Tibial artery (tissue), 4 donors: ENCODE measurements around the gene FSTL4.

ENCODE experiments used
- DNase-seq, 2 donors: peaks; one replicate each; pipeline ENCODE4 v3.0.0-alpha.2; 2019
- H3K27ac ChIP-seq, 2 donors: fragments of 200-600 bp; sonication (generic) in 1 of 2; 1 replicate in 1 of 2; 2 replicates in 1 of 2; pipeline ENCODE4 v1.5.1; 2018 to 2019; ENCODE audit warnings: mild to moderate bottlenecking in 1 of 2
- H3K27me3 ChIP-seq, 2 donors: fragments of 200-600 bp; sonication (generic) in 1 of 2; one replicate each; pipeline versions ENCODE4 v1.5.1 to v1.6.0; 2016 to 2019
- H3K36me3 ChIP-seq, 3 donors: fragments of 200-600 bp; sonication (generic) in 2 of 3; one replicate each; pipeline ENCODE4 v1.5.1; 2016 to 2019; ENCODE audit warnings: mild to moderate bottlenecking in 2 of 3
- H3K4me1 ChIP-seq, 4 donors: fragments of 200-600 bp; sonication (generic) in 2 of 4; 1 replicate in 3 of 4; 2 replicates in 1 of 4; pipeline ENCODE4 v1.5.1; 2016 to 2019
- H3K4me3 ChIP-seq, 2 donors: fragments of 200-600 bp; sonication (generic) in 1 of 2; 1 replicate in 1 of 2; 2 replicates in 1 of 2; pipeline ENCODE4 v1.5.1; 2018 to 2019; ENCODE audit warnings: mild to moderate bottlenecking in 2 of 2
- H3K9me3 ChIP-seq, 3 donors: fragments of 200-600 bp; sonication (generic) in 1 of 3; one replicate each; pipeline ENCODE4 v1.5.1; 2016 to 2019
- intact Hi-C: fragments of 100-400 bp; cut with DNase I; formaldehyde crosslinking; loops from one replicate; pipeline ENCODE4 v1.15.0; 2023; ENCODE audit warnings: low total_unique reads
- TF ChIP-seq, protein P1 (sequence below), 2 experiments: fragments of 200-600 bp in 1 of 2; fragments of 450-650 bp in 1 of 2; IDR thresholded peaks; one replicate each; pipeline ENCODE4 v1.5.1; 2017 to 2019; ENCODE audit warnings: antibody characterized with exemption in 2 of 2, mild to moderate bottlenecking in 1 of 2, moderate library complexity in 1 of 2

FSTL4 gene

DNA sequence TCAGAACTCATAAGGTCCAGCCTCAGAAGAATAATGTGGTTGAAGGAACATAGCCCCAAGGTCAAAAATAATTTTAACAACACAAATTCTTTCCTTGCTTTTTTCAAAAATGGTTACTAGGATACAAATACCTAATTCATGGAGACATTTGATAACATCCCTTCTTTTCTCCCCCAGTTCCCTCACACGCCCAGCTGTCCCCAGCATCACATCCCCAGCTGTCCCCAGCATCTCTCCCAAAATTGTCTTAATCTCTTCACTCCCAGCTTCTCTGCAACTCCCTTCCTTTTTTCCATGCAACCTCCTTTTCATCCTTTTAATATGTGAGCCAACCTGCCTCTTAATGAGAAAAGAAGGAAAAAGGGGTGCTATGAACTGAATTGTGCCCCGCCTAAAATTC lies 77.8 kb downstream of the FSTL4 start:
- no peaks in the 10 kb centered on the region for H3K36me3 ChIP-seq
- TF ChIP-seq, protein P1, sequence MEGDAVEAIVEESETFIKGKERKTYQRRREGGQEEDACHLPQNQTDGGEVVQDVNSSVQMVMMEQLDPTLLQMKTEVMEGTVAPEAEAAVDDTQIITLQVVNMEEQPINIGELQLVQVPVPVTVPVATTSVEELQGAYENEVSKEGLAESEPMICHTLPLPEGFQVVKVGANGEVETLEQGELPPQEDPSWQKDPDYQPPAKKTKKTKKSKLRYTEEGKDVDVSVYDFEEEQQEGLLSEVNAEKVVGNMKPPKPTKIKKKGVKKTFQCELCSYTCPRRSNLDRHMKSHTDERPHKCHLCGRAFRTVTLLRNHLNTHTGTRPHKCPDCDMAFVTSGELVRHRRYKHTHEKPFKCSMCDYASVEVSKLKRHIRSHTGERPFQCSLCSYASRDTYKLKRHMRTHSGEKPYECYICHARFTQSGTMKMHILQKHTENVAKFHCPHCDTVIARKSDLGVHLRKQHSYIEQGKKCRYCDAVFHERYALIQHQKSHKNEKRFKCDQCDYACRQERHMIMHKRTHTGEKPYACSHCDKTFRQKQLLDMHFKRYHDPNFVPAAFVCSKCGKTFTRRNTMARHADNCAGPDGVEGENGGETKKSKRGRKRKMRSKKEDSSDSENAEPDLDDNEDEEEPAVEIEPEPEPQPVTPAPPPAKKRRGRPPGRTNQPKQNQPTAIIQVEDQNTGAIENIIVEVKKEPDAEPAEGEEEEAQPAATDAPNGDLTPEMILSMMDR (IDR thresholded peaks at IDR 0.05), result no peak
- no peak for DNase-seq
- H3K9me3 ChIP-seq, result no peaks in the 10 kb centered on the region
- H3K27me3 ChIP-seq, result no peaks in the 10 kb centered on the region
- intact Hi-C loops, result no loop called here
- H3K4me1 ChIP-seq, result peaks cover 0 to 15% (median 3%) of the 10 kb centered on the region in 4 donors
- no peak overlapping the region for H3K27ac ChIP-seq
- H3K4me3 ChIP-seq, result no peak overlapping the region

DNA sequence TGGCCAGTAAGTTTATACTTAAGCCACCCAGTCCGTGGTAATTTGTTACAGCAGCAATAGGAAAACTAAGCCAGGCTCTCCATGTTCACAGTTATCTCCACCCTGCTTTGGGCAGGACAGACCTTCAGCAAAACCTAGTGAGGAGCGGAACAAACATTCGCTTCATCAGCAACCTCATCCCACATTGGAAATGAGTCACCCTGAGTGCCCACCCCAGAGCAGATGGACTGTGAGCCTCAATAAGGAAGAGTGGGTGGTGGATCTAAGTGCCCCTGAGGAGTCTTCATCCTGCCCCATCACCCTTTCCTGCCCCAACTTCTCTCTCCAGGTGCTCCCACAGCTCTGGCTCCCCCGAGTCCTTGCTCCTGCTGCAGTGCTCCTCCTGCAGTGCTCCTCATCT lies 78.8 kb downstream of the FSTL4 start:
- no peak for DNase-seq
- no peaks in the 10 kb centered on the region for H3K36me3 ChIP-seq
- intact Hi-C loops, result no loop called here
- TF ChIP-seq, protein P1 (IDR thresholded peaks at IDR 0.05), result no peak
- no peaks in the 10 kb centered on the region for H3K27me3 ChIP-seq
- H3K27ac ChIP-seq, result no peak overlapping the region
- H3K9me3 ChIP-seq, result no peaks in the 10 kb centered on the region
- H3K4me1 ChIP-seq, result peaks cover 0 to 15% (median 3%) of the 10 kb centered on the region in 4 donors
- no peak overlapping the region for H3K4me3 ChIP-seq

DNA sequence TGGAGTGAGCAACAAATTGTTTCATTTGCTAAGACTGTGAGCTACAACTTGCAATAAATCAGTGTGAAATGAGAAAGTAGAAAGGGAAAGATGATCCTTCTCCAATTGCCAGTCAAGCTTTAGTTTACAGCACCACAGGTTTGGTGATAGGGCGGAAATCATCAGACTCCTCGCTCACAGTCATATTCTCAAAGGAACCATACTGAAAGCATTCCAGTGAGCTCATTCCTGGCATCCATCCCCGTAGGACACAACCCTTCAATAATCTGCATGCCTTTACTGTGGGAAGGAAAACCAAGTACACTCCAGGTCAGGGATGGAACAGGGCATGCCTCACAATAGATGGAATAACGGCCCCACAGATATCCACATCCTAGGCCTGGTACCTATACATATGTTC lies 80.7 kb downstream of the FSTL4 start:
- Histone ChIP-seq H3K27me3 (no peaks in the 10 kb centered on the region), H3K9me3 (no peaks in the 10 kb centered on the region), H3K27ac (no peak overlapping the region), H3K4me1 (peaks cover 0 to 26% (median 3%) of the 10 kb centered on the region in 4 donors), H3K36me3 (no peaks in the 10 kb centered on the region), H3K4me3 (no peak overlapping the region)
- intact Hi-C loops, result no loop called here
- DNase-seq, result no peak
- TF ChIP-seq, protein P1 (IDR thresholded peaks at IDR 0.05), result no peak

DNA sequence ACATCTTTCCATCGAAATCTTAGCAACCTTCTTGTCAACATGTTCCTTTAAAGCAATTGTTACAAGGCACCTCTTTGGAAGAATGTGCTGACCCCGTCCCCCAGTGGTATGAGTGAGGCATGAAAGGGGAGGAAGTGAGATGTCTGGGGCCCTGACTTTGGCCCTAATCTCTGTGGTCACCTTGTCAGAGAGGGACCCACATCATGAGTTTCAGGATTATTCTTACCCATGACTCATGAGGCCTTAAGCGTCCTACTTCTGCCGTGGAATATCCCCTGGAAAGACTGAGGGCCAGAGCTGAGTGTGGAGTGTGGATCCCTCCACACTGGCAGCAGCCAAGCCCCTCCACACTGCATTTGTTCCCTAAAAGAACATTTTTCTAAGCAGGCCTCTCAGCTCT lies 81.2 kb downstream of the FSTL4 start:
- H3K27ac ChIP-seq, result no peak overlapping the region
- TF ChIP-seq, protein P1 (IDR thresholded peaks at IDR 0.05), result no peak
- H3K4me3 ChIP-seq, result no peak overlapping the region
- no peaks in the 10 kb centered on the region for H3K36me3 ChIP-seq
- no peak for DNase-seq
- H3K27me3 ChIP-seq, result no peaks in the 10 kb centered on the region
- H3K4me1 ChIP-seq, result peaks cover 0 to 26% (median 3%) of the 10 kb centered on the region in 4 donors
- intact Hi-C loops, result no loop called here
- no peaks in the 10 kb centered on the region for H3K9me3 ChIP-seq

DNA sequence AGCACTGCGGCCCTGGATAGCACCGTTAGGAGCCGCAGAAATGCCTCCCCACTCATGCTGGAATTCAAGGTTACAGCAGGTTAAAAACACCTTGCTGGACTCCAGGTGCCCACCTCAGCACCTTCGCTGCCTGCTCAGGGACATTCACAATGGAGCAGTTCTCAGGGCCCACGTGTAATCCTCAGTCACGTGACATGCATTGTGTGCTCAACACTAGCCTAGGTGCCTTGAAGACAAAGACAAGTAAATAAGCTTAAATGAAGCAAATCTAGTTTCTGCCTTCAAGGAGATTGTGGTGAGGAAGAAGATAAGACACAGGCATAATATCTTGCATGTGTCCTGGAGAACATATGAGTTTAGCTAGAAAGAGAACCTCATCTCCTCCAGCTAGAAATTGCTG lies 82.1 kb downstream of the FSTL4 start:
- peaks cover 0 to 26% (median 3%) of the 10 kb centered on the region in 4 donors for H3K4me1 ChIP-seq
- H3K9me3 ChIP-seq, result no peaks in the 10 kb centered on the region
- H3K27ac ChIP-seq, result no peak overlapping the region
- TF ChIP-seq, protein P1 (IDR thresholded peaks at IDR 0.05), result no peak
- H3K36me3 ChIP-seq, result no peaks in the 10 kb centered on the region
- H3K4me3 ChIP-seq, result no peak overlapping the region
- H3K27me3 ChIP-seq, result no peaks in the 10 kb centered on the region
- no peak for DNase-seq
- intact Hi-C loops, result no loop called here

DNA sequence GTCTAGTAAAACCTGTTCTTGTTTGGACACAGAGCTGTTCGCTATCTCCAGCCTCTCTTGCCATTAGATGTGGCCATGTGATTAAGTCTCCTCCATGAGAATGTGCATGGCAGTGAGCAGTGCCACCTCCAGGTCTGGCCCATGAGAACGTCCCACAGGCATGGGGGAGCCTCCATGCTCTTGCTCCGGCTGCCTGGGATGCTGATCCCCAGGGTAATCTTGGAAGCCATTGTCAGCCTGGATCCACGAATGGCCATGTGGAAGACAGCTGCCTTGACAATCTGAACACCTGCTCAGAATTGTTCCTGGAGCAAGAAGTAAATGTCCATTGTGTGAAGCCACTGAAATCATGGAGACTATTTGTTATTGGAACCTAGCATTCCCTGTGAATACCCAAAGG lies 83.5 kb downstream of the FSTL4 start:
- no peak overlapping the region for H3K27ac ChIP-seq
- H3K4me3 ChIP-seq, result no peak overlapping the region
- TF ChIP-seq, protein P1 (IDR thresholded peaks at IDR 0.05), result no peak
- intact Hi-C loops, result no loop called here
- no peaks in the 10 kb centered on the region for H3K9me3 ChIP-seq
- no peaks in the 10 kb centered on the region for H3K36me3 ChIP-seq
- H3K27me3 ChIP-seq, result no peaks in the 10 kb centered on the region
- peaks cover 0 to 26% (median 3%) of the 10 kb centered on the region in 4 donors for H3K4me1 ChIP-seq
- DNase-seq, result no peak
